Measurements from ENCODE around the gene KRTAP5-1. TPM values are rescaled to one million over a fixed set of nuclear protein-coding genes. Genes with fewer than 3 reads are reported as not detected.

The KRTAP5-1 gene
- total and polyA plus RNA-seq, 10 of the 15 experiments (the other 5 are each of a cell fraction or from before 2014, with no cell fraction given) = not detected

- no peak for TF ChIP-seq RAD21 (IDR thresholded peaks at IDR 0.05; ENCODE audit: insufficient read depth, low read depth, low read length)
Measured at GRCh38 chr11:1542267-1542666, 42.8 kb downstream of the KRTAP5-1 start (continued).

GRCh38 chr11:1541474-1542204, 43.4 kb downstream of the KRTAP5-1 start:
- Histone ChIP-seq H3K27me3 (replicated peaks in 1 of 2; ENCODE audit: control insufficient read depth in 2 of 2, insufficient read depth in 2 of 2, low read length in 1 of 2) (peaks cover 0 to 1% of the 10 kb centered on the region in 2 experiments; a peak in 3 of 4 replicates), H3K79me2 (ENCODE audit: control insufficient read depth, insufficient read depth, low read length) (peaks cover 5% of the 10 kb centered on the region), H3K4me2 (ENCODE audit: control insufficient read depth, insufficient read depth) (no peak overlapping the region), H3K9ac (ENCODE audit: control insufficient read depth, insufficient read depth, low read length) (no peak overlapping the region), H2AFZ (ENCODE audit: control insufficient read depth, low read depth, low read length) (no peak overlapping the region), H3K27ac (ENCODE audit: control insufficient read depth, insufficient read depth) (no peak overlapping the region), H3K4me3 (no peak overlapping the region), H3K4me1 (ENCODE audit: control insufficient read depth, insufficient read depth, low read length) (no peaks in the 10 kb centered on the region), H3K36me3 (ENCODE audit: control insufficient read depth in 2 of 2, insufficient read depth in 2 of 2, low read length in 1 of 2) (no peaks in the 10 kb centered on the region), H3K9me3 (replicated peaks; ENCODE audit: control insufficient read depth, insufficient read depth, low read length) (no peaks in the 10 kb centered on the region), H4K20me1 (ENCODE audit: control insufficient read depth, insufficient read depth) (no peaks in the 10 kb centered on the region)
- intact Hi-C loops (cut with micrococcal nuclease; ENCODE audit: unreplicated experiment) = no loop called here
- ATAC-seq (peak; percentile 54), FAIRE-seq (no peak), DNase-seq (ENCODE audit: low read depth, low spot score) (no peak)
- in situ Hi-C loops (cut with MboI) = no loop called here
- 50% methylated on average over 22 of the region's 22 CpGs for WGBS (ENCODE audit: insufficient coverage, insufficient replicate concordance, low lambda C conversion rate, missing lambda C conversion rate)
- TF ChIP-seq RUNX3 (IDR thresholded peaks at IDR 0.05; ENCODE audit: low read length) (no peak), BHLHE40 (IDR thresholded peaks at IDR 0.05; ENCODE audit: borderline replicate concordance in 1 of 2, low read depth in 2 of 2, low read length in 1 of 2) (peak in 1 of 2 experiments; percentile 60; a peak in 1 of 4 replicates)
- ChIA-PET CTCF (no interaction called here), RAD21 (ENCODE audit: unreplicated experiment) (interaction anchor here (2.1 kb wide), 1 partner anchor 33 kb away, joined by 5 read pairs; no protein-coding TSS in a partner anchor), POLR2A (no interaction called here), SMC1A (ENCODE audit: uncharacterized antibody, unreplicated experiment) (no interaction called here)
- BruUV-seq (replicated peaks) = no TSS peak

DNA sequence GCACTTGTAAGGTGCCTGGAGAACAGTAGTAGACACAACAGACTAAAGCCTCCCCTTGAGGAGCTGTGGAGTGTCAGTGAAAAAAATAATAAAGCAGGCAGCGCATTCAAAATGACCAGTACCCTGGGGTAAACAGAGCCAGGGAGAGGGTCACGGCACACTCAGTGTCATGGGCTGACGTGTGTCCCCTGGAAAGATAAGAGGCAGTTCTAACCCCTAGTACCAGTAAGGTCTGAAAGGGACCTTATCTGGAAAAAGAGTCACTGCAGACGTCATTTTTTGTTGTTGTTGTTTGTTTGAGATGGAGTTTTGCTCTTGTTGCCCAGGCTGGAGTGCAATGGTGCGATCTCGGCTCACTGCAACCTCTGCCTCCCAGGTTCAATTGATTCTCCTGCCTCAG, 45.0 kb downstream of the KRTAP5-1 start:
- Histone ChIP-seq H3K9me3 (replicated peaks; ENCODE audit: control insufficient read depth, insufficient read depth, low read length) (no peaks in the 10 kb centered on the region), H3K4me1 (ENCODE audit: control insufficient read depth, insufficient read depth, low read length) (no peaks in the 10 kb centered on the region), H3K4me2 (ENCODE audit: control insufficient read depth, insufficient read depth) (no peak overlapping the region), H4K20me1 (ENCODE audit: control insufficient read depth, insufficient read depth) (no peaks in the 10 kb centered on the region), H3K4me3 (no peak overlapping the region), H2AFZ (ENCODE audit: control insufficient read depth, low read depth, low read length) (no peak overlapping the region), H3K27me3 (replicated peaks in 1 of 2; ENCODE audit: control insufficient read depth in 2 of 2, insufficient read depth in 2 of 2, low read length in 1 of 2) (peaks cover 0 to 1% of the 10 kb centered on the region in 2 experiments; a peak in 3 of 4 replicates), H3K27ac (ENCODE audit: control insufficient read depth, insufficient read depth) (no peak overlapping the region), H3K36me3 (ENCODE audit: control insufficient read depth in 2 of 2, insufficient read depth in 2 of 2, low read length in 1 of 2) (peaks cover 0 to 1% of the 10 kb centered on the region in 2 experiments; a peak in 1 of 4 replicates), H3K79me2 (ENCODE audit: control insufficient read depth, insufficient read depth, low read length) (peaks cover 8% of the 10 kb centered on the region), H3K9ac (ENCODE audit: control insufficient read depth, insufficient read depth, low read length) (no peak overlapping the region)
- ChIA-PET RAD21 (ENCODE audit: unreplicated experiment) (no interaction called here), CTCF (interaction anchor here (1.3 kb wide), 1 partner anchor 35 kb away, joined by 4 read pairs; no protein-coding TSS in a partner anchor), SMC1A (ENCODE audit: uncharacterized antibody, unreplicated experiment) (no interaction called here), POLR2A (no interaction called here)
- DNase-seq (ENCODE audit: low read depth, low spot score) (no peak), ATAC-seq (no peak), FAIRE-seq (no peak)
- no TSS peak for BruUV-seq (replicated peaks)
- WGBS (ENCODE audit: insufficient coverage, insufficient replicate concordance, low lambda C conversion rate, missing lambda C conversion rate) = 68% methylated on average over 6 of the region's 6 CpGs
- in situ Hi-C loops (cut with MboI) (no loop called here), intact Hi-C loops (cut with micrococcal nuclease; ENCODE audit: unreplicated experiment) (no loop called here)
- TF ChIP-seq MLLT1 (IDR thresholded peaks at IDR 0.05) = no peak
- TF ChIP-seq ASH2L (IDR thresholded peaks at IDR 0.05; ENCODE audit: borderline replicate concordance, low read depth) = no peak
- no peak for TF ChIP-seq NFXL1 (IDR thresholded peaks at IDR 0.05; ENCODE audit: borderline replicate concordance)
- TF ChIP-seq SUPT20H (IDR thresholded peaks at IDR 0.05; ENCODE audit: borderline replicate concordance, control insufficient read depth, low read depth, low read length) = no peak
- no peak for TF ChIP-seq NBN (IDR thresholded peaks at IDR 0.05)
- TF ChIP-seq, protein P1, sequence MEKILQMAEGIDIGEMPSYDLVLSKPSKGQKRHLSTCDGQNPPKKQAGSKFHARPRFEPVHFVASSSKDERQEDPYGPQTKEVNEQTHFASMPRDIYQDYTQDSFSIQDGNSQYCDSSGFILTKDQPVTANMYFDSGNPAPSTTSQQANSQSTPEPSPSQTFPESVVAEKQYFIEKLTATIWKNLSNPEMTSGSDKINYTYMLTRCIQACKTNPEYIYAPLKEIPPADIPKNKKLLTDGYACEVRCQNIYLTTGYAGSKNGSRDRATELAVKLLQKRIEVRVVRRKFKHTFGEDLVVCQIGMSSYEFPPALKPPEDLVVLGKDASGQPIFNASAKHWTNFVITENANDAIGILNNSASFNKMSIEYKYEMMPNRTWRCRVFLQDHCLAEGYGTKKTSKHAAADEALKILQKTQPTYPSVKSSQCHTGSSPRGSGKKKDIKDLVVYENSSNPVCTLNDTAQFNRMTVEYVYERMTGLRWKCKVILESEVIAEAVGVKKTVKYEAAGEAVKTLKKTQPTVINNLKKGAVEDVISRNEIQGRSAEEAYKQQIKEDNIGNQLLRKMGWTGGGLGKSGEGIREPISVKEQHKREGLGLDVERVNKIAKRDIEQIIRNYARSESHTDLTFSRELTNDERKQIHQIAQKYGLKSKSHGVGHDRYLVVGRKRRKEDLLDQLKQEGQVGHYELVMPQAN (conservative IDR thresholded peaks at IDR 0.05) = no peak
- no peak for TF ChIP-seq SREBF2 (IDR thresholded peaks at IDR 0.05; ENCODE audit: low read length)
- no peak for TF ChIP-seq GABPA (IDR thresholded peaks at IDR 0.05; ENCODE audit: low read depth)
- TF ChIP-seq KAT2A (conservative IDR thresholded peaks at IDR 0.05; ENCODE audit: control insufficient read depth, low read depth, low read length) = no peak
